Measurements from ENCODE around the gene PBX1.

Gene PBX1

DNA sequence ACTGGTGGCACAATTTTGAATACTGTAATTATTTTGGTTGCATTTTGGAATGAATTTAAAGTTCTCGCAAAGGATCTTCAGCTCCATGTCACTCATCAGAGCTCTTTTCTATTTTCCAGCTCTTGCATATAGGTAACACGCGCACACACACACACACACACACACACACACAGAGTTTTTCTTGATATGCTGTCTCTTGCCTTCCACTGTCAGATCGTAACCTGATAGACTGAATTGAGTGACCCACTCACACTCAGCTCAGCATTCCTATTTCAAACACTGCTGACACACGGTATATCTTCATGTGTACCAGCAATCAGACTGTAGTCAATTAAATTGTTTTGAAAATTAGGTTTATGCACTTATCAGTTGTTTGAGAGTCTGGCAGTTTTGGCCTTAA lies 214.1 kb downstream of the PBX1 start (continued):
- TF ChIP-seq ZNF555 (tag by site-specific recombination; conservative IDR thresholded peaks at IDR 0.05) (no peak), EGR2 (tag by site-specific recombination; IDR thresholded peaks at IDR 0.05; ENCODE audit: low read depth) (no peak)

DNA sequence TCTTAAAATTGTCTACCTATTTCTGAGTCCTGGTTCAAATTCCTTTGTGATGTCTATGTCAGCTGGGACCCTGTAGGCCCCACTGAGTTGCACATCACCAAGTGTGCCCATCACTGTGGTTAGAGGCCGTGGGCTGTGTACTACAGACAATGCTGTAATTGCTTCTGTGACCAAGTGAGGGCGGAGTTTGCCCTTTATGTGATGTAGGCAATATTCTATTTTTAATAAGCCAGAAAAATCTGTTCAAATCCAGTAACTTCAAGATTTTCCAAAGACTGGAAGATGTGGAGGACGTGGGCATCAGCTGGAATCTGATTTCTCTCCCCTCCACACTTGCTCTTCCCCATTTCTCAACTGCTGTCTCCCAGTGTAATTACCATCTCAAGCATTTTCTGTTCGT lies 215.4 kb downstream of the PBX1 start:
- ChIA-PET CTCF (interaction anchor here (0.7 to 1.8 kb wide), 7 partner anchors 9 to 169 kb away, joined by 3 to 9 read pairs (median 3); no protein-coding TSS in a partner anchor), POLR2A (interaction anchor here (0.9 kb wide), 1 partner anchor 186 kb away, joined by 3 read pairs; no protein-coding TSS in a partner anchor)
- peaks cover 24% of the 10 kb centered on the region for H3K4me1 ChIP-seq (ENCODE audit: control insufficient read depth, insufficient read depth, low read length)
- TF ChIP-seq ZNF600 (tag by site-specific recombination; IDR thresholded peaks at IDR 0.05): no peak
- no peak for TF ChIP-seq ZNF623 (tag by site-specific recombination; IDR thresholded peaks at IDR 0.05)
- TF ChIP-seq, protein P1, sequence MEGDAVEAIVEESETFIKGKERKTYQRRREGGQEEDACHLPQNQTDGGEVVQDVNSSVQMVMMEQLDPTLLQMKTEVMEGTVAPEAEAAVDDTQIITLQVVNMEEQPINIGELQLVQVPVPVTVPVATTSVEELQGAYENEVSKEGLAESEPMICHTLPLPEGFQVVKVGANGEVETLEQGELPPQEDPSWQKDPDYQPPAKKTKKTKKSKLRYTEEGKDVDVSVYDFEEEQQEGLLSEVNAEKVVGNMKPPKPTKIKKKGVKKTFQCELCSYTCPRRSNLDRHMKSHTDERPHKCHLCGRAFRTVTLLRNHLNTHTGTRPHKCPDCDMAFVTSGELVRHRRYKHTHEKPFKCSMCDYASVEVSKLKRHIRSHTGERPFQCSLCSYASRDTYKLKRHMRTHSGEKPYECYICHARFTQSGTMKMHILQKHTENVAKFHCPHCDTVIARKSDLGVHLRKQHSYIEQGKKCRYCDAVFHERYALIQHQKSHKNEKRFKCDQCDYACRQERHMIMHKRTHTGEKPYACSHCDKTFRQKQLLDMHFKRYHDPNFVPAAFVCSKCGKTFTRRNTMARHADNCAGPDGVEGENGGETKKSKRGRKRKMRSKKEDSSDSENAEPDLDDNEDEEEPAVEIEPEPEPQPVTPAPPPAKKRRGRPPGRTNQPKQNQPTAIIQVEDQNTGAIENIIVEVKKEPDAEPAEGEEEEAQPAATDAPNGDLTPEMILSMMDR (tag by site-specific recombination; IDR thresholded peaks at IDR 0.05): no peak
- TF ChIP-seq, protein P2, sequence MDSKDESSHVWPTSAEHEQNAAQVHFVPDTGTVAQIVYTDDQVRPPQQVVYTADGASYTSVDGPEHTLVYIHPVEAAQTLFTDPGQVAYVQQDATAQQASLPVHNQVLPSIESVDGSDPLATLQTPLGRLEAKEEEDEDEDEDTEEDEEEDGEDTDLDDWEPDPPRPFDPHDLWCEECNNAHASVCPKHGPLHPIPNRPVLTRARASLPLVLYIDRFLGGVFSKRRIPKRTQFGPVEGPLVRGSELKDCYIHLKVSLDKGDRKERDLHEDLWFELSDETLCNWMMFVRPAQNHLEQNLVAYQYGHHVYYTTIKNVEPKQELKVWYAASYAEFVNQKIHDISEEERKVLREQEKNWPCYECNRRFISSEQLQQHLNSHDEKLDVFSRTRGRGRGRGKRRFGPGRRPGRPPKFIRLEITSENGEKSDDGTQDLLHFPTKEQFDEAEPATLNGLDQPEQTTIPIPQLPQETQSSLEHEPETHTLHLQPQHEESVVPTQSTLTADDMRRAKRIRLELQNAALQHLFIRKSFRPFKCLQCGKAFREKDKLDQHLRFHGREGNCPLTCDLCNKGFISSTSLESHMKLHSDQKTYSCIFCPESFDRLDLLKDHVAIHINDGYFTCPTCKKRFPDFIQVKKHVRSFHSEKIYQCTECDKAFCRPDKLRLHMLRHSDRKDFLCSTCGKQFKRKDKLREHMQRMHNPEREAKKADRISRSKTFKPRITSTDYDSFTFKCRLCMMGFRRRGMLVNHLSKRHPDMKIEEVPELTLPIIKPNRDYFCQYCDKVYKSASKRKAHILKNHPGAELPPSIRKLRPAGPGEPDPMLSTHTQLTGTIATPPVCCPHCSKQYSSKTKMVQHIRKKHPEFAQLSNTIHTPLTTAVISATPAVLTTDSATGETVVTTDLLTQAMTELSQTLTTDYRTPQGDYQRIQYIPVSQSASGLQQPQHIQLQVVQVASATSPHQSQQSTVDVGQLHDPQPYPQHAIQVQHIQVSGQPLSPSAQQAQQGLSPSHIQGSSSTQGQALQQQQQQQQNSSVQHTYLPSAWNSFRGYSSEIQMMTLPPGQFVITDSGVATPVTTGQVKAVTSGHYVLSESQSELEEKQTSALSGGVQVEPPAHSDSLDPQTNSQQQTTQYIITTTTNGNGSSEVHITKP (tag by site-specific recombination; IDR thresholded peaks at IDR 0.05): no peak; the same call in 1 of the 2 replicates
- no peak for TF ChIP-seq KLF8 (tag by site-specific recombination; IDR thresholded peaks at IDR 0.05)
- TF ChIP-seq ZNF624 (tag by site-specific recombination; IDR thresholded peaks at IDR 0.05): no peak
- no peak for TF ChIP-seq ZNF521 (tag by site-specific recombination; IDR thresholded peaks at IDR 0.05)
- TF ChIP-seq, protein P3, sequence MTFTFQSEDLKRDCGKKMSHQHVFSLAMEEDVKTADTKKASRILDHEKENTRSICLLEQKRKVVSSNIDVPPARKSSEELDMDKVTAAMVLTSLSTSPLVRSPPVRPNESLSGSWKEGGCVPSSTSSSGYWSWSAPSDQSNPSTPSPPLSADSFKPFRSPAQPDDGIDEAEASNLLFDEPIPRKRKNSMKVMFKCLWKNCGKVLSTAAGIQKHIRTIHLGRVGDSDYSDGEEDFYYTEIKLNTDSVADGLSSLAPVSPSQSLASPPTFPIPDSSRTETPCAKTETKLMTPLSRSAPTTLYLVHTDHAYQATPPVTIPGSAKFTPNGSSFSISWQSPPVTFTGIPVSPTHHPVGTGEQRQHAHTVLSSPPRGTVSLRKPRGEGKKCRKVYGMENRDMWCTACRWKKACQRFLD (tag by site-specific recombination; IDR thresholded peaks at IDR 0.05): no peak
- TF ChIP-seq ZBTB7A (tag by site-specific recombination; IDR thresholded peaks at IDR 0.05; ENCODE audit: low read depth): no peak
- no peak for TF ChIP-seq ZNF302 (tag by site-specific recombination; IDR thresholded peaks at IDR 0.05; ENCODE audit: low read depth)
- no peak for TF ChIP-seq ZNF223 (tag by site-specific recombination; IDR thresholded peaks at IDR 0.05)
- TF ChIP-seq ZNF629 (tag by site-specific recombination; IDR thresholded peaks at IDR 0.05): no peak
- H3K9me3 ChIP-seq (ENCODE audit: control insufficient read depth, insufficient read depth, low read depth, low read length): no peaks in the 10 kb centered on the region
- no peak overlapping the region for H3K4me3 ChIP-seq (ENCODE audit: low read depth, low read length)
- peak overlapping the region; percentile 1; the same call in 1 of the 2 replicates for H3K27ac ChIP-seq (ENCODE audit: extremely low read depth, low read depth, low read length)
- no peaks in the 10 kb centered on the region for H3K36me3 ChIP-seq (ENCODE audit: control insufficient read depth in 2 of 2, insufficient read depth in 1 of 2, low read length in 2 of 2)

DNA sequence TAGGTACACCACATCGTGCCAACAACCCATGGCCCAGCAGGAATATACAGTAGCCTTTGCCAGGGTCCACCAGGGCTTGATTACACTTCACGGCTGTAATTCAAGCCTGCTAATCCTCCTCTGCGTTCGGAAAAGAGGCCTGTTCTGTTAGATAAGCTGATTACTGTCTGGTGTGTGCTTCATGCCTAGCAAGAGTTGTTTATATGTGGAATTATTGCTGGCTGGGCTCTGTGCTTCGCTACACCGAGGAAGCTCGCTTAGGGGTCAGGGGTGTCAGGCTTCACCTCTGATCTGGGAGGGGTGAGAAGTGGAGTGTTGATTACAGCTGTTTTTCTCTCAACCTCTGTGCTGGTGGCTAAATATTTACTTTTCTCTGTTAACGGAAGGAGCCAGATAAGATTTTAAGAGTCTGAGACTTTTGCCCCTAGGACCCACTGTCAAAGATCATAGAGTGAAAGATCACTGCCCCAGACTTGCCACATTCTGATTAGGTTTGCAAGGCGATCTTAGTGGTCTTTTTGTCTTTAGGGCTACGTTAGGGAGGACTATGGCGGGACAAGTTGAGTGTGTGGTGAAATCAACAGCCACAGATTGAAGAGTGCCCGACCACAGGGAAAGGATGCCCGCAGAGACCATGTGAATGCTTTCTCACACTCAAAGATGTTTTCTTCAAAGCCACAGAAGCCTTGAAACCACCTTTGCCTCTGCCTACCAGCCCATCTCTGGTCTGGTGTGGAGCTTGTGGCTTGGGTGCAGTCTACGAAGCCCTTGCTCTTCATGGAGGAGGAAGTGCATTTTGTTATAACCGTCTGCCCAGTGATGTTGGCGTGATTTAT lies 216.1 kb downstream of the PBX1 start:
- POLR2A ChIA-PET: interaction anchor here (0.9 kb wide), 1 partner anchor 187 kb away, joined by 3 read pairs; no protein-coding TSS in a partner anchor
- CTCF ChIA-PET: interaction anchor here (0.6 to 1.6 kb wide), 5 partner anchors 9 to 839 kb away, joined by 3 to 9 read pairs (median 3); no protein-coding TSS in a partner anchor
- H3K36me3 ChIP-seq (ENCODE audit: control insufficient read depth in 2 of 2, insufficient read depth in 1 of 2, low read length in 2 of 2): no peaks in the 10 kb centered on the region
- peak; percentile 66 for TF ChIP-seq ZIC2 (tag by site-specific recombination; IDR thresholded peaks at IDR 0.05)
- peak; percentile 62; the same call in 1 of the 2 replicates for TF ChIP-seq TCF7L2 (IDR thresholded peaks at IDR 0.05; ENCODE audit: borderline replicate concordance, low read depth, low read length)
- TF ChIP-seq GLIS1 (tag by site-specific recombination; IDR thresholded peaks at IDR 0.05): peak; percentile 62
- peak; percentile 69; the same call in 1 of the 2 replicates for TF ChIP-seq ZXDB (tag by site-specific recombination; IDR thresholded peaks at IDR 0.05)
- peak; percentile 17; the same call in 1 of the 2 replicates for TF ChIP-seq GLI2 (tag by site-specific recombination; IDR thresholded peaks at IDR 0.05; ENCODE audit: borderline replicate concordance, low read depth)
- TF ChIP-seq TRIM28 (IDR thresholded peaks at IDR 0.05; ENCODE audit: borderline replicate concordance, low read length): peak; percentile 92
- TF ChIP-seq, protein P4, sequence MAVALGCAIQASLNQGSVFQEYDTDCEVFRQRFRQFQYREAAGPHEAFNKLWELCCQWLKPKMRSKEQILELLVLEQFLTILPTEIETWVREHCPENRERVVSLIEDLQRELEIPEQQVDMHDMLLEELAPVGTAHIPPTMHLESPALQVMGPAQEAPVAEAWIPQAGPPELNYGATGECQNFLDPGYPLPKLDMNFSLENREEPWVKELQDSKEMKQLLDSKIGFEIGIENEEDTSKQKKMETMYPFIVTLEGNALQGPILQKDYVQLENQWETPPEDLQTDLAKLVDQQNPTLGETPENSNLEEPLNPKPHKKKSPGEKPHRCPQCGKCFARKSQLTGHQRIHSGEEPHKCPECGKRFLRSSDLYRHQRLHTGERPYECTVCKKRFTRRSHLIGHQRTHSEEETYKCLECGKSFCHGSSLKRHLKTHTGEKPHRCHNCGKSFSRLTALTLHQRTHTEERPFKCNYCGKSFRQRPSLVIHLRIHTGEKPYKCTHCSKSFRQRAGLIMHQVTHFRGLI (tag by site-specific recombination; IDR thresholded peaks at IDR 0.05): peak; percentile 76
- peak; percentile 72 for TF ChIP-seq FEZF1 (tag by site-specific recombination; IDR thresholded peaks at IDR 0.05)
- no peak for TF ChIP-seq SP3 (tag by site-specific recombination; IDR thresholded peaks at IDR 0.05)

More for the DNA sequence above, 216.1 kb downstream of the PBX1 start:
- Histone ChIP-seq H3K9me3 (ENCODE audit: control insufficient read depth, insufficient read depth, low read depth, low read length) (no peaks in the 10 kb centered on the region), H3K4me3 (ENCODE audit: low read depth, low read length) (no peak overlapping the region), H3K27ac (ENCODE audit: extremely low read depth, low read depth, low read length) (peak overlapping the region; percentile 1; the same call in 1 of the 2 replicates), H3K4me1 (ENCODE audit: control insufficient read depth, insufficient read depth, low read length) (peaks cover 24% of the 10 kb centered on the region)
